ENCODE data around the gene EPHA2.
"Not testable (repeated sequence)": the region's sequence is repeated elsewhere in the genome, so short reads cannot be mapped to it uniquely, and the experiment has no call there.

Gene EPHA2

GRCh38 chr1:16119504-16119903, 36.4 kb downstream of the EPHA2 start:
- no peak for DNase-seq (ENCODE audit: low spot score)

- DNase-seq (ENCODE audit: low spot score), result no peak
Measured at GRCh38 chr1:16118706-16119105, 37.2 kb downstream of the EPHA2 start.

GRCh38 chr1:16117936-16118335, 37.9 kb downstream of the EPHA2 start:
- no peak for DNase-seq (ENCODE audit: low spot score)

GRCh38 chr1:16117369-16117768, 38.5 kb downstream of the EPHA2 start:
- no peak for DNase-seq (ENCODE audit: low spot score)

GRCh38 chr1:16116625-16117024, 39.2 kb downstream of the EPHA2 start:
- DNase-seq (ENCODE audit: low spot score), result no peak

- DNase-seq (ENCODE audit: low spot score), result no peak
Measured at GRCh38 chr1:16116002-16116401, 39.9 kb downstream of the EPHA2 start.

- no peak for DNase-seq (ENCODE audit: low spot score)
Measured at GRCh38 chr1:16115468-16115983, 40.3 kb downstream of the EPHA2 start.

- DNase-seq (ENCODE audit: low spot score), result no peak
Measured at GRCh38 chr1:16114527-16115467, 41.1 kb downstream of the EPHA2 start.

GRCh38 chr1:16112596-16113555, 43.0 kb downstream of the EPHA2 start:
- DNase-seq (ENCODE audit: low spot score), result no peak

GRCh38 chr1:16111771-16112595, 43.9 kb downstream of the EPHA2 start:
- no peak for DNase-seq (ENCODE audit: low spot score)

- DNase-seq (ENCODE audit: low spot score), result no peak
Measured at GRCh38 chr1:16110884-16111283, 45.0 kb downstream of the EPHA2 start.

GRCh38 chr1:16110456-16110855, 45.4 kb downstream of the EPHA2 start:
- no peak for DNase-seq (ENCODE audit: low spot score)

GRCh38 chr1:16109571-16109970, 46.3 kb downstream of the EPHA2 start:
- DNase-seq (ENCODE audit: low spot score), result no peak

- not testable (repeated sequence) for DNase-seq (ENCODE audit: low spot score)
Measured at GRCh38 chr1:16107039-16107438, 48.8 kb downstream of the EPHA2 start.

GRCh38 chr1:16101623-16102022, 54.2 kb downstream of the EPHA2 start:
- DNase-seq (ENCODE audit: low spot score), result no peak

GRCh38 chr1:16099412-16099811, 56.5 kb downstream of the EPHA2 start:
- DNase-seq (ENCODE audit: low spot score), result no peak

- DNase-seq (ENCODE audit: low spot score), result no peak
Measured at GRCh38 chr1:16095447-16095846, 60.4 kb downstream of the EPHA2 start.

- DNase-seq (ENCODE audit: low spot score), result no peak
Measured at GRCh38 chr1:16094453-16095158, 61.3 kb downstream of the EPHA2 start.

- no peak for DNase-seq (ENCODE audit: low spot score)
Measured at GRCh38 chr1:16093611-16094010, 62.3 kb downstream of the EPHA2 start.

- DNase-seq (ENCODE audit: low spot score), result no peak
Measured at GRCh38 chr1:16092923-16093511, 62.9 kb downstream of the EPHA2 start.
